Esophagus muscularis mucosa (tissue), 4 donors: ENCODE results near the gene ADAMTS2.

Experiments
- CTCF ChIP-seq, 3 experiments: fragments of 200-600 bp in 2 of 3; fragments of 450-650 bp in 1 of 3; sonication (generic) in 2 of 3; IDR thresholded peaks; one replicate each; pipeline ENCODE4 v1.5.1; 2017 to 2019; ENCODE audit warnings: antibody characterized with exemption in 3 of 3, mild to moderate bottlenecking in 2 of 3, moderate library complexity in 1 of 3
- EP300 ChIP-seq: sonication (generic); formaldehyde crosslinking; IDR thresholded peaks from one replicate; pipeline ENCODE4 v1.6.1; 2017; ENCODE audit warnings: antibody characterized with exemption
- POLR2A ChIP-seq: fragments of 450-650 bp; IDR thresholded peaks from one replicate; pipeline ENCODE4 v1.6.1; 2017; ENCODE audit warnings: antibody characterized with exemption, moderate library complexity, mild to moderate bottlenecking, low read depth

- TF ChIP-seq EP300 (no peak), CTCF (IDR thresholded peaks at IDR 0.05) (no peak), POLR2A (no peak)
These were observed 116.7 kb downstream of the ADAMTS2 start for GRCh38 chr5:179228341-179229121.
